WTC11 (cell line): ENCODE results near the gene NEO1. TPM values are rescaled to one million over a fixed set of nuclear protein-coding genes. Genes with fewer than 3 reads are reported as not detected.

ENCODE experiments used
- ATAC-seq: fragments of 200-7000 bp; cut with Tn5 transposase; 2 replicates; pipeline ENCODE4 v1.10.0; 2021; ENCODE audit warnings: mild to moderate bottlenecking, moderate library complexity
- CTCF ChIA-PET: fragments of 300-600 bp; sonication (Branson Sonifier 250); formaldehyde crosslinking; loops from one replicate; lab custom pipeline; 2021; ENCODE audit warnings: antibody characterized with exemption; lab: Charles Lee
- POLR2A ChIA-PET: fragments of 350-600 bp; sonication (Branson Sonifier 250); formaldehyde crosslinking; loops from one replicate; lab custom pipeline; 2021; ENCODE audit warnings: antibody characterized with exemption; lab: Charles Lee
- DNase-seq: peaks from one replicate; pipeline ENCODE4 v3.0.0; 2021; ENCODE audit warnings: low spot score
- H3K27ac Mint-ChIP-seq: 2 replicates; pipeline ENCODE4 v1.8.0; 2021; ENCODE audit warnings: mixed read lengths
- H3K27me3 Mint-ChIP-seq: 2 replicates; pipeline ENCODE4 v1.8.0; 2021; ENCODE audit warnings: low read depth, mild to moderate bottlenecking, moderate library complexity, mixed read lengths
- H3K36me3 Mint-ChIP-seq: 2 replicates; pipeline ENCODE4 v1.8.0; 2021; ENCODE audit warnings: mixed read lengths
- H3K4me1 Mint-ChIP-seq: 2 replicates; pipeline ENCODE4 v1.8.0; 2022; ENCODE audit warnings: mixed read lengths
- H3K4me3 Mint-ChIP-seq: 2 replicates; pipeline ENCODE4 v1.8.0; 2021; ENCODE audit warnings: mild to moderate bottlenecking, moderate library complexity, mixed read lengths
- H3K9me3 Mint-ChIP-seq: 2 replicates; pipeline ENCODE4 v1.8.0; 2021; ENCODE audit warnings: mixed read lengths
- ATF2 ChIP-seq: sonication (generic); formaldehyde crosslinking; IDR thresholded peaks from 2 replicates; pipeline ENCODE4 v1.8.1; 2022; ENCODE audit warnings: low read depth, missing genetic modification reagents, borderline replicate concordance
- CDX4 ChIP-seq: fragments of 250-450 bp; sonication (Bioruptor Pico); IDR thresholded peaks from 2 replicates; pipeline ENCODE4 v1.9.0; 2021; ENCODE audit warnings: moderate library complexity, mild to moderate bottlenecking, inconsistent platforms, borderline replicate concordance
- CREM ChIP-seq: sonication (generic); formaldehyde crosslinking; IDR thresholded peaks from 2 replicates; pipeline ENCODE4 v1.8.1; 2022; ENCODE audit warnings: mild to moderate bottlenecking, missing genetic modification reagents, moderate library complexity
- ELF4 ChIP-seq: sonication (generic); formaldehyde crosslinking; IDR thresholded peaks from 2 replicates; pipeline ENCODE4 v1.8.1; 2022; ENCODE audit warnings: low read depth, mild to moderate bottlenecking, moderate library complexity, missing genetic modification reagents
- ESRRA ChIP-seq: sonication (generic); formaldehyde crosslinking; IDR thresholded peaks from 2 replicates; pipeline ENCODE4 v1.8.1; 2022; ENCODE audit warnings: mild to moderate bottlenecking, missing genetic modification reagents, borderline replicate concordance
- FOXK1 ChIP-seq: sonication (generic); formaldehyde crosslinking; IDR thresholded peaks from 2 replicates; pipeline ENCODE4 v1.8.0; 2022; ENCODE audit warnings: mild to moderate bottlenecking, moderate library complexity, missing genetic modification reagents
- GABPB1 ChIP-seq: sonication (generic); formaldehyde crosslinking; IDR thresholded peaks from 2 replicates; pipeline ENCODE4 v1.8.1; 2023; ENCODE audit warnings: mild to moderate bottlenecking, missing genetic modification reagents
- HMGXB4 ChIP-seq: sonication (generic); formaldehyde crosslinking; IDR thresholded peaks from 2 replicates; pipeline ENCODE4 v1.8.1; 2023; ENCODE audit warnings: mild to moderate bottlenecking, moderate library complexity, missing genetic modification reagents
- IRF1 ChIP-seq: sonication (generic); formaldehyde crosslinking; IDR thresholded peaks from 2 replicates; pipeline ENCODE4 v1.8.0; 2023; ENCODE audit warnings: missing genetic modification reagents
- IRF2 ChIP-seq: sonication (generic); formaldehyde crosslinking; IDR thresholded peaks from 2 replicates; pipeline ENCODE4 v1.8.0; 2022; ENCODE audit warnings: low read depth, missing genetic modification reagents, borderline replicate concordance
- NFYB ChIP-seq: sonication (generic); formaldehyde crosslinking; conservative IDR thresholded peaks from 2 replicates; pipeline ENCODE4 v1.8.0; 2022; ENCODE audit warnings: low read depth, missing genetic modification reagents
- NR2C2 ChIP-seq: sonication (generic); formaldehyde crosslinking; IDR thresholded peaks from 2 replicates; pipeline ENCODE4 v1.8.0; 2022; ENCODE audit warnings: mild to moderate bottlenecking, missing genetic modification reagents
- NR3C1 ChIP-seq: sonication (generic); formaldehyde crosslinking; conservative IDR thresholded peaks from 2 replicates; pipeline ENCODE4 v1.8.1; 2023; ENCODE audit warnings: low read depth, mild to moderate bottlenecking, missing genetic modification reagents
- PRDM15 ChIP-seq: sonication (generic); formaldehyde crosslinking; IDR thresholded peaks from 2 replicates; pipeline ENCODE4 v1.8.0; 2022; ENCODE audit warnings: missing genetic modification reagents
- RORB ChIP-seq: fragments of 250-450 bp; sonication (Bioruptor Pico); IDR thresholded peaks from 2 replicates; pipeline ENCODE4 v1.9.0; 2021; ENCODE audit warnings: mild to moderate bottlenecking
- SMAD3 ChIP-seq: sonication (generic); formaldehyde crosslinking; IDR thresholded peaks from 2 replicates; pipeline ENCODE4 v1.8.0; 2022; ENCODE audit warnings: missing genetic modification reagents, mild to moderate bottlenecking, borderline replicate concordance
- SMAD4 ChIP-seq: sonication (generic); formaldehyde crosslinking; IDR thresholded peaks from 2 replicates; pipeline ENCODE4 v1.8.0; 2022; ENCODE audit warnings: mild to moderate bottlenecking, missing genetic modification reagents
- TCF7 ChIP-seq: sonication (generic); formaldehyde crosslinking; IDR thresholded peaks from 2 replicates; pipeline ENCODE4 v1.8.0; 2022; ENCODE audit warnings: mild to moderate bottlenecking, low read depth, missing genetic modification reagents, moderate library complexity
- USF2 ChIP-seq: sonication (generic); formaldehyde crosslinking; IDR thresholded peaks from 2 replicates; pipeline ENCODE4 v1.8.1; 2023; ENCODE audit warnings: mild to moderate bottlenecking, missing genetic modification reagents, moderate library complexity
- ZNF219 ChIP-seq: sonication (generic); formaldehyde crosslinking; IDR thresholded peaks from 2 replicates; pipeline ENCODE4 v1.8.0; 2023; ENCODE audit warnings: missing genetic modification reagents, mild to moderate bottlenecking, borderline replicate concordance
- ZNF416 ChIP-seq: fragments of 250-450 bp; sonication (Bioruptor Pico); IDR thresholded peaks from 2 replicates; pipeline ENCODE4 v1.9.0; 2021; ENCODE audit warnings: mild to moderate bottlenecking, inconsistent platforms
- total RNA-seq: library from RNA; stranded (reverse); gene quantifications from 3 replicates; pipeline ENCODE4 v1.2.3, GENCODE V29; 2021

Gene NEO1
- total RNA-seq, 1 experiment from 2014 or later, result 37.1 TPM

GRCh38 chr15:73022161-73022560 is 30.1 kb upstream of the NEO1 start:
- POLR2A ChIA-PET, result no interaction called here
- peaks cover 56% of the 10 kb centered on the region for H3K4me1 Mint-ChIP-seq

GRCh38 chr15:73023071-73023470 is 29.2 kb upstream of the NEO1 start:
- peaks cover 48% of the 10 kb centered on the region for H3K4me1 Mint-ChIP-seq
- H3K27ac Mint-ChIP-seq, result no peak overlapping the region
- no peaks in the 10 kb centered on the region for H3K9me3 Mint-ChIP-seq
- H3K4me3 Mint-ChIP-seq, result no peak overlapping the region
- DNase-seq, result no peak
- TF ChIP-seq SMAD3, result no peak
- no peak for TF ChIP-seq CDX4
- TF ChIP-seq ATF2 (CRISPR knock-in tag), result no peak
- no peak for TF ChIP-seq HMGXB4
- TF ChIP-seq NFYB (CRISPR knock-in tag), result no peak
- H3K36me3 Mint-ChIP-seq, result no peaks in the 10 kb centered on the region
- ATAC-seq, result no peak
- POLR2A ChIA-PET, result no interaction called here
- CTCF ChIA-PET, result interaction anchor here (1.0 kb wide), 1 partner anchor 188 kb away, joined by 4 read pairs; no protein-coding TSS in a partner anchor
- no peaks in the 10 kb centered on the region; the same call in 1 of the 2 replicates for H3K27me3 Mint-ChIP-seq

More at GRCh38 chr15:73022161-73022560, 30.1 kb upstream of the NEO1 start:
- Mint-ChIP-seq H3K4me3 (no peak overlapping the region), H3K27me3 (no peaks in the 10 kb centered on the region; the same call in 1 of the 2 replicates), H3K36me3 (no peaks in the 10 kb centered on the region), H3K9me3 (no peaks in the 10 kb centered on the region), H3K27ac (no peak overlapping the region)
- no peak for ATAC-seq
- DNase-seq, result no peak
- TF ChIP-seq USF2 (no peak), IRF1 (CRISPR knock-in tag) (no peak), CREM (CRISPR knock-in tag) (no peak), NR2C2 (CRISPR knock-in tag) (no peak), ELF4 (no peak), SMAD4 (CRISPR knock-in tag) (no peak)
- CTCF ChIA-PET, result interaction anchor here (1.0 kb wide), 1 partner anchor 187 kb away, joined by 4 read pairs; no protein-coding TSS in a partner anchor

GRCh38 chr15:73024168-73024567 is 28.1 kb upstream of the NEO1 start:
- CTCF ChIA-PET, result no interaction called here
- POLR2A ChIA-PET, result no interaction called here
- Mint-ChIP-seq H3K4me1 (peaks cover 41% of the 10 kb centered on the region), H3K9me3 (no peaks in the 10 kb centered on the region), H3K27ac (no peak overlapping the region), H3K4me3 (no peak overlapping the region), H3K27me3 (no peaks in the 10 kb centered on the region; the same call in 1 of the 2 replicates), H3K36me3 (no peaks in the 10 kb centered on the region)
- ATAC-seq, result no peak
- DNase-seq, result no peak
- no peak for TF ChIP-seq ESRRA (CRISPR knock-in tag)
- TF ChIP-seq NR3C1 (CRISPR knock-in tag), result no peak
- no peak for TF ChIP-seq RORB
- no peak for TF ChIP-seq FOXK1
- no peak for TF ChIP-seq IRF2 (CRISPR knock-in tag)
- TF ChIP-seq GABPB1 (CRISPR knock-in tag), result no peak
- no peak for TF ChIP-seq TCF7 (CRISPR knock-in tag)
- TF ChIP-seq PRDM15, result no peak
- TF ChIP-seq ZNF416 (CRISPR knock-in tag), result no peak
- TF ChIP-seq ZNF219 (CRISPR knock-in tag), result no peak
